Peyer's patch (tissue), 4 donors: ENCODE measurements around the gene SH3RF3.

Source experiments
- CTCF ChIP-seq, 6 experiments: fragments of 450-650 bp in 4 of 6; fragments of 200-600 bp in 2 of 6; sonication (generic) in 1 of 6; IDR thresholded peaks; one replicate each; pipeline ENCODE4 v1.5.1; 2017 to 2019; ENCODE audit warnings: antibody characterized with exemption in 6 of 6, mild to moderate bottlenecking in 3 of 6, moderate library complexity in 1 of 6
- POLR2A ChIP-seq, 2 donors: fragments of 450-650 bp; IDR thresholded peaks; one replicate each; pipeline ENCODE4 v1.5.1; 2017; ENCODE audit warnings: antibody characterized with exemption in 2 of 2, mild to moderate bottlenecking in 2 of 2, moderate library complexity in 2 of 2

- no peak for TF ChIP-seq CTCF (IDR thresholded peaks at IDR 0.05)
- no peak for TF ChIP-seq POLR2A (IDR thresholded peaks at IDR 0.05)
Observed at GRCh38 chr2:109463236-109463635, 334.2 kb downstream of the SH3RF3 start.
